22Rv1 (cell line): Measurements from ENCODE around the gene SLCO3A1.
A peak's percentile ranks its signal among the peaks of the same experiment; 100 is the strongest.

Experiments
- H3K27ac ChIP-seq: fragments of 450-650 bp; 2 replicates; pipeline ENCODE4 v1.5.1; 2017
- ZFX ChIP-seq: fragments of 450-650 bp; IDR thresholded peaks from 2 replicates; pipeline ENCODE4 v1.6.1; 2017; ENCODE audit warnings: antibody characterized with exemption, borderline replicate concordance
- TF ChIP-seq, protein P1 (sequence below): fragments of 450-650 bp; IDR thresholded peaks from 2 replicates; pipeline ENCODE4 v1.5.1; 2017; ENCODE audit warnings: mild to moderate bottlenecking

Gene SLCO3A1

DNA sequence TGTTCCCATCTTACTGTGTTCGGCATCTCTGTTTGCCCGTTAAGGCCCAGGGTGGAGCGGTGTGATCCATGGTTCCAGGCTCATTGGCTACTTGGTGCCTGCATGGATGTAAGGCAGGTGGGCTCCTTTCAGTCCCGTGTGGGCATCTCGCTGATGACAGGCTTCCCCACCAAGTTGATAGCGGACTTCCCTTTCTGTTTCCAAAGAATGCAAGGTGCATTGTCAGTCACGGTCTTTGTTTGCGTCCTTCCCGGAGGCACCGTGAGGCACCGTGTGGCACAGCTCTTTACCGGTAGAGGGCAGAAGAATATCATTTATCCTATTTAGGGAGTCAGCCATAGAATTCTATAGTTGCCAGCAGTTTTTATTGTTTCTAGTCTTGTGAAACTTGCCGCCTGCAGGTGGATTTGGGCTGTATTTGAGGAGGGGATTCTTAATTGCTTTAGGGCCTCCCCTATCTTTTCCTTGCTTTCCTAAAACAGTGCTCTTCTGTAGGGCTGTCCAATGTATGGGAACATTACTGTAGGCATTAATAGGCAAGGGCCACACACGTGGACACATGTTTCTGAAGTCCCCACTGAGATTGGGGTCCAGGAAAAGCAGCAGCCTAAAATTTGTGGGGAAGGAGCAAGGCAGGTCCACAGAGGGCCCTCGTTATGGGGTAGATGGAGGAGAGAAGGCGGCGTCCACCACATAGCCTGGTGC, 244.1 kb downstream of the SLCO3A1 start:
- no peak overlapping the region for H3K27ac ChIP-seq
- TF ChIP-seq ZFX = no peak
- TF ChIP-seq, protein P1, sequence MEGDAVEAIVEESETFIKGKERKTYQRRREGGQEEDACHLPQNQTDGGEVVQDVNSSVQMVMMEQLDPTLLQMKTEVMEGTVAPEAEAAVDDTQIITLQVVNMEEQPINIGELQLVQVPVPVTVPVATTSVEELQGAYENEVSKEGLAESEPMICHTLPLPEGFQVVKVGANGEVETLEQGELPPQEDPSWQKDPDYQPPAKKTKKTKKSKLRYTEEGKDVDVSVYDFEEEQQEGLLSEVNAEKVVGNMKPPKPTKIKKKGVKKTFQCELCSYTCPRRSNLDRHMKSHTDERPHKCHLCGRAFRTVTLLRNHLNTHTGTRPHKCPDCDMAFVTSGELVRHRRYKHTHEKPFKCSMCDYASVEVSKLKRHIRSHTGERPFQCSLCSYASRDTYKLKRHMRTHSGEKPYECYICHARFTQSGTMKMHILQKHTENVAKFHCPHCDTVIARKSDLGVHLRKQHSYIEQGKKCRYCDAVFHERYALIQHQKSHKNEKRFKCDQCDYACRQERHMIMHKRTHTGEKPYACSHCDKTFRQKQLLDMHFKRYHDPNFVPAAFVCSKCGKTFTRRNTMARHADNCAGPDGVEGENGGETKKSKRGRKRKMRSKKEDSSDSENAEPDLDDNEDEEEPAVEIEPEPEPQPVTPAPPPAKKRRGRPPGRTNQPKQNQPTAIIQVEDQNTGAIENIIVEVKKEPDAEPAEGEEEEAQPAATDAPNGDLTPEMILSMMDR = peak; percentile 80

DNA sequence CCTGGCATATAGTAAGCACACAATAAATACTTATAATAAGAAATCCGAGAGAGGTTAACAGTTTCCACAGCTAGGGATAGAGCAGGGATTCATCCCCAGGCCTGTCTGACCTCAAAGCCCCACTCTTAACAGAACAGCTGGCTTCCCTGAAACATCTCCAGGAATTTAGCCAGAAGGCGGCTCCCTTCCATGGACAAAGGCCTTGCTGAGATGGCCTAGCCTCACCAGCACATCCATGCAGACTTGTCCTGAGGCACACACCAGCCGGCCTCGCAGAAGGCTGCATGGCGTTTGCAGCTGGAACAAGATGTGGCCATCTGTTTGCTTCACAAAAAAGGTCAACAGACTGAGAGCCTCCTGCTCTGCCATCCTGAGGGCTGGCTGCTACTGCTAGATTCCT, 245.4 kb downstream of the SLCO3A1 start:
- H3K27ac ChIP-seq = no peak overlapping the region
- TF ChIP-seq, protein P1 = no peak
- no peak for TF ChIP-seq ZFX

DNA sequence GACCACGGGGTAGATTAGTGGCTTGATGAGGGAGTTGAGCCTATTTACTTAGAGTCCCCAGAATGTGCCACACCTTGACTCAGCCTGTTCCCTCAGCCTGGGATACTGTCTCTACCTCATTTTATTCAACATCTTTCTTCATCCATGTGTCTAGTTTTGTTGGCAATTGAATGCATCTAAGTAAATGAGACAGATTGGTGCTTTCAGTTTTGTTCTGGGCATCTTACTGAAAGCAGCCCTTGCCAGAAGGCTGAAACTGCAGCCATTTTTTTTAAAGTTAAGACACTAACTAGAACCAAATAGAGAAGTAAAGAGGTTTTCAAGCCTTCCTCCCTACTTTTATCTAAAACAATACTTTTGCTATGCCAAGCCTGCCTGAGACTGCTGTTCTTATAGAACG, 246.8 kb downstream of the SLCO3A1 start:
- no peak for TF ChIP-seq ZFX
- TF ChIP-seq, protein P1 = no peak
- no peak overlapping the region for H3K27ac ChIP-seq

DNA sequence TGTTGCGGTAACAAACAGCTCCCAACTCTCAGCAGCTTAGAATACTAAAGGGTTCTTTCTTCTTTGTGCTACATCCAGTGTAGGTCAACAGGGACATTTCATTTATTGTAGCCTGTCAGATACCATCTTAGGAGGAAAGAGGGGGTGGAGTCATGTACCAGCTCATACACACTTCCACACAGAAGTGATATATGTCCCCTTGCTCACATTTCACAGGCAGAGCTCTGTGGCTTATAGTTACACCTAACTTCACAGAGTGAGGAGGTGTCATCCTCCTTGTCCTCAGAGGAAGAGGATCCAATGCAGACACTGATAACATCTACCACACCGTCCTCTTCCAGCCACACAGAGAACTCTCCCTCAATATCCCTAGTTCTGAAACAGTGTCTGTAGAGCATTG, 247.2 kb downstream of the SLCO3A1 start:
- TF ChIP-seq ZFX = no peak
- TF ChIP-seq, protein P1 = no peak
- H3K27ac ChIP-seq = no peak overlapping the region

DNA sequence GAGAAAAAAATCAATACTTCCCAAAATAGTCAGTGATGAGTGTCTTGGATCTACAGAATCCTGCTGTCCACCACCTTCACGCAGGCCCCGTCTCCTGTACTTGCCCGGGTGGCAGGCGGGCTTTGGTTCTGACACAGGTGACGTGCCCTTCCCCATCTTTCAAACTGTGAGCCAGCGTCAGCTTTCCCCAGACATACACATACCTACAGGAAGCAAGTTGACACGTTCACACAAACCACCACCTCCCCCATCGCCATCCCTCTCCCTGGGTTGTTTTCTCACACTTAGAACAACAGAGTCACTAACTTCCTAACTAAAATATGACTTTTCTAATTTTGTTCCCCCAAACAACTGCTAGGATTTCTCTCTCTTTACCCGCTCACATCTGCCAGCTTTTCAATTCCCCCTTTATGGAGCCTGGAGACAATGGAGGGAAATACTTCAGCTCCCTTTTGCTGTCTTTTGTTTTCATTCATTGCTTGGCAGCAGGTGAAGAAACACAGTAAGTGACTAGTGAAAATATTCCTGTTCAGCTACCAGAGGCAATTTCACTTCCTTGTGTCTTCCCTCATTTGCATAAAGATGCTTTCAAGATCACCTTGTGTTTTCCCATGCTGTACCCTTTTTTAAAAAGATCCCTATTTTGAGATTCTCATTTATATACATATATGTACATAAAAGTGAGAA, 248.3 kb downstream of the SLCO3A1 start:
- H3K27ac ChIP-seq = no peak overlapping the region
- TF ChIP-seq, protein P1 = no peak
- no peak for TF ChIP-seq ZFX

DNA sequence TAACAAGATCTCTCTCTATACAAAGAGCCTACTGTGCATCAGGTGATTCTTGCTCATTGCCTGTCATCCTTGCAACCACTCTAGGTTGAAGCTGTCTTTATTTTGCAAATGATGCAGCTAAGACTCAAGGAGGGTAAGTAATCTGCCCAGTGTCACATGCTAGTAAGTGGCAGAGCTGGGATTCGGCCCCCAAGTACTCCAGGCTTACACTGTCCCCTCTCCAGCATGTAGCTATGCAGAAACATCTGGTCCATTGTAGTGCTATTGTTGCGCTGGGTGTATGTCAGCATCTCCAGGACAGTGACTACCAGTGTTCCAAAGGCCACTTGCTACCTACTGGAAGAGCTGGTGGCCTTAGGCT, 248.9 kb downstream of the SLCO3A1 start:
- H3K27ac ChIP-seq = no peak overlapping the region
- TF ChIP-seq ZFX = no peak
- TF ChIP-seq, protein P1 = no peak

DNA sequence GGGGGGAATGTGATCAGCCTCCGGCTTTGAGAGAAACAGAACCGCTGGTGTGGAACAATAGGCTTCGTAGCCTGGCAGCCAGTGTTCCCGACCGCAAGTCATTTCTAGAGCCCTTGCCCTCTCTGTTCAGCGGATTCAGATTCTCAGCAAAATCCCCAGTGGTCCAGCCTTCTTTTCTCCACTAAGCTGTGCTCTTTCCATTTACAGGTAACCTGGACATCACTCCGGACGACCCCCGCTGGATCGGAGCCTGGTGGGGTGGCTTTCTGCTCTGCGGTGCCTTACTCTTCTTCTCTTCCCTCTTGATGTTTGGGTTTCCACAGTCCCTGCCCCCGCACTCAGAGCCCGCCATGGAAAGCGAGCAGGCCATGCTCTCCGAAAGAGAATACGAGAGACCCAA, 250.6 kb downstream of the SLCO3A1 start:
- TF ChIP-seq ZFX = no peak
- TF ChIP-seq, protein P1 = no peak
- H3K27ac ChIP-seq = no peak overlapping the region
